GM12875 (cell line): ENCODE data around the gene STRN.
"Not testable (repeated sequence)": the region's sequence is repeated elsewhere in the genome, so short reads cannot be mapped to it uniquely, and the experiment has no call there.

Experiments used
- H3K4me3 ChIP-seq: one replicate; pipeline ENCODE4 v1.5.1; 2011; ENCODE audit warnings: low read depth, low read length, control low read depth
- TF ChIP-seq, protein P1 (sequence below): IDR thresholded peaks from 2 replicates; pipeline ENCODE4 v1.5.1; 2011; ENCODE audit warnings: low read depth, mild to moderate bottlenecking, control low read depth, inconsistent platforms, low read length, moderate library complexity, borderline replicate concordance; ENCODE audit not compliant: insufficient read depth

Gene STRN

DNA sequence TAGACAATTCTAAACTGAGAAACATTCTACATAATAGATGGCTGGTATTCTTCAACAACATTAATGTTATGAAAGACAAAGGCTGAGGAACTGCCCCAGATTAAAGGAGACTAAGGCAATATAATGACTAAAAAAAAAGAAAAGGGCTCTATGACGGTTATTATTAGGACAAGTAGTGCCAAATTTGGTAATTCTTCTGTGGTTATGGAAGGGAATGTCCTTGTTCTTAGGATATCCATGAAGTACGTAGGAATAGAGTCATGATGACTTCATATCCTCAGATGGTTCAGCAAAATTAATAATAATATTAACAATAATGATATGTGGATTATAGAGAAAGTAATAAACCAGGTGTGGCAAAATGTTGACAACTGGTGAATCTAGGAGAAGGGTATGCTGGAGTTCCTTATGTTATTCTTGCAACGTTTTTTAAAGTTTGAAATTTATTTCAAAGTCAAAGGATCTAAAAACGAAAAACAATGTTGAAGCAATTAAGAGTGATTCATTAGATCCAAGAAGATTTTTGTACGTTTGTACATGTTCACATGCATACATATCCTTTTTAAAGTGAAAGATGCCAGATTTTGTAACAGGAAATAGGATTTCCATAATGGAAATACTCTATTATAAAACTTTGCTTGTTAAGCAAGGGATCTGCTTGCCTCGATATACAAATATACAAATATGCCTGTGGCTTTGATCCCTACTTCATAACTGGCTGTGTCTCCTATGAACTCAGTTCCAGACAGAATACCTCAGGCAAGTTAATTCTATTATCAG, 27.7 kb upstream of the STRN start:
- H3K4me3 ChIP-seq: no peak overlapping the region
- TF ChIP-seq, protein P1, sequence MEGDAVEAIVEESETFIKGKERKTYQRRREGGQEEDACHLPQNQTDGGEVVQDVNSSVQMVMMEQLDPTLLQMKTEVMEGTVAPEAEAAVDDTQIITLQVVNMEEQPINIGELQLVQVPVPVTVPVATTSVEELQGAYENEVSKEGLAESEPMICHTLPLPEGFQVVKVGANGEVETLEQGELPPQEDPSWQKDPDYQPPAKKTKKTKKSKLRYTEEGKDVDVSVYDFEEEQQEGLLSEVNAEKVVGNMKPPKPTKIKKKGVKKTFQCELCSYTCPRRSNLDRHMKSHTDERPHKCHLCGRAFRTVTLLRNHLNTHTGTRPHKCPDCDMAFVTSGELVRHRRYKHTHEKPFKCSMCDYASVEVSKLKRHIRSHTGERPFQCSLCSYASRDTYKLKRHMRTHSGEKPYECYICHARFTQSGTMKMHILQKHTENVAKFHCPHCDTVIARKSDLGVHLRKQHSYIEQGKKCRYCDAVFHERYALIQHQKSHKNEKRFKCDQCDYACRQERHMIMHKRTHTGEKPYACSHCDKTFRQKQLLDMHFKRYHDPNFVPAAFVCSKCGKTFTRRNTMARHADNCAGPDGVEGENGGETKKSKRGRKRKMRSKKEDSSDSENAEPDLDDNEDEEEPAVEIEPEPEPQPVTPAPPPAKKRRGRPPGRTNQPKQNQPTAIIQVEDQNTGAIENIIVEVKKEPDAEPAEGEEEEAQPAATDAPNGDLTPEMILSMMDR: no peak

DNA sequence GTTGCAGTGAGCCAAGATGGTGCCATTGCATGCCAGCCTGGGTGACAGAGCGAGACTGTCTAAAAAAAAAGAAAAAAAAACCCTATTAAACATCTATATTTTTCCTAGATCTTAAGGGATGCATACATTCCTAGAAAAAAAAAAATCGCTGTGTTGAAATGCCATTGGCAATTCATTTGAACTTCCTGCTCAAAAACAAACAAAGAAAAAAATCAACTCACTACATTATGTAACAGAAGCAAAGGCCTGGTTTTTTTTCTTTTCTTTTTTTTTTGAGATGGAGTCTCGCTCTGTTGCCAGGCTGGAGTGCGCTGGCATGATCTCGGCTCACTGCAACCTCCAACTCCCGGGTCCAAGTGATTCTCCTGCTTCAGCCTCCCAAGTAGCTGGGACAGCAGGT, 21.7 kb upstream of the STRN start:
- TF ChIP-seq, protein P1: no peak
- no peak overlapping the region for H3K4me3 ChIP-seq

DNA sequence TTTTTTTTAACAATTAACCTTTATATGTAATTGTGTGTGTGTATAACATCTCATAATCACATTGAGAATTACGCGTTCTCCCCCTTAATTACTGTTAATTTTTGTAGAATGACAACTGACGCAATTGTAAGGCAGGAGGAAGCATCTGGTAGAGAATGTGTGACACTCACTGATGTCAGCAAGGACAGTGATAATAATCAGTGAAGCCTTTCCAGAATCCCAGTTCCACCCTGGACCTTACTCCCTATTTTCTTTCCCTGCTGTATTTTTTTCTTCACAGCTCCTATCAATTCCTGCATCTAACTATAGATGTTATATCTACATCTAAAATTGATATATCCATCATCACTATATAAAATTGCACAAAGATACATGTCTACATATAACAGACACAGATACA, 16.1 kb upstream of the STRN start:
- TF ChIP-seq, protein P1: no peak
- no peak overlapping the region for H3K4me3 ChIP-seq

GRCh38 chr2:36981911-36982310, 15.6 kb upstream of the STRN start:
- TF ChIP-seq, protein P1: no peak
- H3K4me3 ChIP-seq: no peak overlapping the region

GRCh38 chr2:36979007-36979406, 12.7 kb upstream of the STRN start:
- not testable (repeated sequence) for H3K4me3 ChIP-seq

GRCh38 chr2:36976065-36976464, 9.7 kb upstream of the STRN start:
- TF ChIP-seq, protein P1: no peak

DNA sequence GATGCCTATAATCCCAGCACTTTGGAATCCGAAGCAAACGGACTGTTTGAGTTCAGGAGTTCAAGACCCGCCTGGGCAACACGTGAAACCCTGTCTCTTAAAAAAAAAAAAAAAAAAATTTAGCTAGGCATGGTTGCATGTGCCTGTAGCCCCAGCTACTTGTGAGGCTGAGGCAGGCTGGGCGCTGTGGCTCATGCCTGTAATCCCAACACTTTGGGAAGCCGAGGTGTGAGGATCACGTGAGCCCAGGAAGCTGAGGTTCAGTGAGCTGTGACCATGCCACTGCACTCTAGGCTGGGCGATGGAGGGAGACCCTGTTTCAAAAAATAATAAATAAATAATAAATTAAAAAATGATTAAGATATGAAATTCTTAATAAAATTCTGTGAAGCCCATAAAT, 9.0 kb upstream of the STRN start:
- TF ChIP-seq, protein P1: no peak
- no peak overlapping the region for H3K4me3 ChIP-seq

More at GRCh38 chr2:36976065-36976464, 9.7 kb upstream of the STRN start:
- no peak overlapping the region for H3K4me3 ChIP-seq
